A549 treated with Hydrocortisone at 1 μM for 4 hours (cell line): ENCODE results near the gene DNM3. TPM values are rescaled to one million over a fixed set of nuclear protein-coding genes. Genes with fewer than 3 reads are reported as not detected.

Experiments
- total RNA-seq: library from RNA; stranded (reverse); fragments of 200-300 nt; extraction: Qiagen RNA extraction; gene quantifications from 5 replicates; pipeline ENCODE4 v1.2.3, GENCODE V29; 2022

The DNM3 gene
- total RNA-seq: 0.40 to 0.80 TPM (median 0.75 TPM) in 5 replicates

GRCh38 chr1:171841050-171841910, at the start of gene DNM3:
DNM3 (plus strand) TSS chr1:171841498; CDS start chr1:171841657, 159 bp downstream.

GRCh38 chr1:172420385-172420784, 579.1 kb downstream of the DNM3 start, which contains the start of gene C1orf105:
C1orf105 (plus strand) TSS chr1:172420685; CDS start chr1:172420886, 201 bp downstream.

DNA sequence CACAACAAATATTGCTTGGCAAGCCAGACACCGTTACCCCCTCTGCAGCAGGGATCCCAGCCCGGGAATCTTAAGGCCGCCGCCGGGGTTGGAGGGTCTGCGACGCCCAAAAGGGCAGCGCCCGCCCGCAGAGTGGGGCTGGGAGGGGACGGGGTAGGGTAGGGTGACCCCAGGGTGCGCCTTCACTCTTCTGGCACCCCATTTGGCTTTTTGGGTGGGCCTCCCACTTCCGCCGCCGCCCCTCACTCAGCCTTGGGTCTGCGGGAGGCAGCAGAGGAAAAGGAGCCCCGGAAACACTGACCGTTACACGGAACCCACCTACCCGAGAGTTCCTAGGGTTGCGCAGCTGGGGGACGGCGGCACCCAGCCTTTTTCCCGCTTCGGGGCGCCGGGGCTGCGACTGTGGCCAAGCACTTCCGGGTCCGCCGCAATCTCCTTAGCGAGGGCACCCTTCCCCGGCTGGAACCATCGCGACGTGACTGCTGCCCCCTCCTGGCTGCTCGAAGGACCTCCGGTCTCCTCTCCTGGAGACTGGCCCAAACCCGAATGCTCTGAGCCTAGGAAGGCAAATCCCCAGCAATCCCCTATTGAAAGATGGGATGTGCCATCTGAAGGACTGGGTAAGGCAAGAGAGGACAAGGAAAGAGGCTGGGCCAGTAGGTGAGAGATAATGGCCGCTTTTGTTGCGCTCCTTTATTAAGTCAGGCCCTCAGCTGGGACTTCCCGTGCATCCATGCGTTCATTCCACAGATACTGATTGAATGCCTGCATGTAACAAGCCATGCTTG, 602.6 kb downstream of the DNM3 start, which contains the start of gene PIGC:
Gene PIGC, minus strand, starts transcription at position 404 of the 788 bp plus-strand sequence. CDS start 1,447 bp downstream, outside the sequence.

Other genes starting within 250 kb of the DNM3 start
- gene MYOCOS, start 219.3 kb upstream of the DNM3 start, total RNA-seq: not detected in 5 replicates
- not detected in 5 replicates for gene MYOC, start 188.8 kb upstream of the DNM3 start, total RNA-seq
- gene VAMP4, start 99.4 kb upstream of the DNM3 start, total RNA-seq: 3.6 to 4.2 TPM (median 4.0 TPM) in 5 replicates
- gene METTL13, start 59.8 kb upstream of the DNM3 start, total RNA-seq: 40.7 to 45.3 TPM (median 42.6 TPM) in 5 replicates